Urinary bladder (tissue), 4 donors: ENCODE data around the gene STK17B. TPM values are rescaled to one million over a fixed set of nuclear protein-coding genes. Genes with fewer than 3 reads are reported as not detected.

Experiments
- DNase-seq: peaks from one replicate; pipeline ENCODE4 v3.0.0-alpha.2; 2015; ENCODE audit errors: extremely low spot score
- H3K27ac ChIP-seq: one replicate; pipeline ENCODE4 v1.5.1; 2013; ENCODE audit warnings: low read depth, mild to moderate bottlenecking, moderate library complexity
- H3K36me3 ChIP-seq: one replicate; pipeline ENCODE4 v1.6.1; 2013; ENCODE audit warnings: mild to moderate bottlenecking, moderate library complexity; ENCODE audit not compliant: insufficient read depth
- H3K4me1 ChIP-seq: one replicate; pipeline ENCODE4 v1.6.1; 2013; ENCODE audit warnings: mild to moderate bottlenecking, moderate library complexity; ENCODE audit not compliant: insufficient read depth
- H3K4me3 ChIP-seq: one replicate; pipeline ENCODE4 v1.5.1; 2013; ENCODE audit warnings: low read depth, low read length
- WGBS: extraction: QIAGEN DNeasy Blood & Tissue Kit; methylation state at CpG from one replicate; pipeline ENCODE4 v1.1.7; 2013; 5-methylcytosine and 5-hydroxymethylcytosine counted together
- polyA plus RNA-seq: library from polyadenylated mRNA; stranded (reverse); fragments of 200-250 nt; gene quantifications from one replicate; pipeline ENCODE4 v1.2.3, GENCODE V29; 2013
- total RNA-seq: library from RNA; depleted of rRNA; stranded (reverse); fragments of >200 nt; gene quantifications from one replicate; pipeline ENCODE4 v1.2.3, GENCODE V29; 2014
- donor health status: healthy with polysubstance abuse.
- donor health status: healthy.

The STK17B gene
- total and polyA plus RNA-seq, 2 donors, result 6.0 to 37.3 TPM

DNA sequence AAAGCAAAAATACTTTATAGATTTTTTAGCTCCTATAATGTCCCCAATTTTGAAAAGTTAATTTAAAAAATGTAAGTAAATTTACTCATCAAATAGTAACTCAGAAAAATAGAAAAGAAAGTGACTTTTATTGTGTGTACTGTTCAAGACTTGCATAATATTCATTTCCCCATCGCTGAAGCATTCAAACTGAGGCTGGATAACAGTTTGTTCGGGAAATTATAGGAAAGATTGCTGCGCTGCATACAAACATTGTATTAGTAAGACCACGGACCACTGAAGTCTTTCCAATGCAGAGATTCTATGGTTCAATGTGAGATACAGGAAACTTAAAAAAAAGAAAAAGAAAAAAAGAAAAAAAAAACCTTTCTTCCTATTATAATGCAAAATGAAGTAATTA, 10.4 kb downstream of the STK17B start:
- H3K4me3 ChIP-seq, result no peak overlapping the region
- WGBS, result 86% methylated on average over 4 of the region's 4 CpGs
- no peaks in the 10 kb centered on the region for H3K4me1 ChIP-seq
- no peak for DNase-seq
- no peak overlapping the region for H3K27ac ChIP-seq
- no peaks in the 10 kb centered on the region for H3K36me3 ChIP-seq

GRCh38 chr2:196160101-196160500, 11.3 kb downstream of the STK17B start:
- H3K4me1 ChIP-seq, result no peaks in the 10 kb centered on the region
- DNase-seq, result peak; percentile 53
- WGBS, result 62% methylated on average over 3 of the region's 3 CpGs
- no peak overlapping the region for H3K4me3 ChIP-seq
- no peaks in the 10 kb centered on the region for H3K36me3 ChIP-seq
- no peak overlapping the region for H3K27ac ChIP-seq

DNA sequence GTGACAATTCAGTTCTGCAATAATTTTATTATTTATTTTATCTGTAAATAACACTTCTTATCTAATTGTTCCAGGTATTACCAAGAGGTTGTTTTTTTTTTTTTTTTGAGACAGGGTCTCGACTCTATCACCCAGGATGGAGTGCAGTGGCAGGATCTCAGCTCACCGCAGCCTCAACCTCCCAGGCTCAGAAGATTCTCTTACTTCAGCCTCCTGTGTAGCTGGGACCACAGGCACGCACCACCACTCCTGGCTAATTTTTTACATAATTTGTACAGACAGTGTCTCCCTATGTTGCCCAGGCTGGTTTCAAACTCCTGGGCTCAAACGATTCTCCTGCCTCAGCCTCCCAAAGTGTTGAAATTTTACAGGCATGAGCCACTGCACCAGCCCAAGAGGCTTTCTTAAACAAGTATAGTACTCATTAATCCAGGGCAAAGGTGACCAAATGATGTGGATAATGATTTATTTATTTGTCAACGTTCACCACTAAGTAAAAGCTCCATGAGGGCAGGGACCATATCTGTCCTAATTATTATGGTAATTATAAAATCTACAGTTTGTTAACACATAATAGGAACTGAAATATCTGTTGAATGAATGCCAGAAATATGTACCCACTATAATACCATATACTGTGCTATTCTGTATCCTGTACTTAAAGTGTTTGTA, 12.0 kb downstream of the STK17B start:
- 87% methylated on average over 5 of the region's 5 CpGs for WGBS
- no peaks in the 10 kb centered on the region for H3K4me1 ChIP-seq
- H3K36me3 ChIP-seq, result no peaks in the 10 kb centered on the region
- no peak overlapping the region for H3K27ac ChIP-seq
- H3K4me3 ChIP-seq, result no peak overlapping the region
- no peak for DNase-seq

DNA sequence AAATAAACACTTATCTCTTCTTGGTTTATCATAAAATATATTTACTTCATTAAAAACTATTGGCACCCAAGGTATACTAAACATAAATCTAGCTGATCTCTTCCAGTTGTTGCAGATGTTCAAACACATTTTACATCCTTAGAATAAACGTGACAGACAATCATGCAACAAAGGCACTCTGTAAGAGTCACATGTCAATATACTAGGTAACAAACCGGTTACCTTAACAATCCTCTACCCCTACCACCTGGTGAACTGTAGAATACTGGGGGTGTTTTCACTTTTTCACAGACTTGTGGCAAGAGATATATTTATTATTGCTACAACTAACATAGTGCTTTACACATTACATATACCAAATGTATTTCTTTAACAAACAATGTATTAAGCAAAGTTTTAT, 15.8 kb downstream of the STK17B start:
- no peak overlapping the region for H3K27ac ChIP-seq
- no peak for DNase-seq
- no peaks in the 10 kb centered on the region for H3K4me1 ChIP-seq
- H3K36me3 ChIP-seq, result no peaks in the 10 kb centered on the region
- 34% methylated on average over 2 of the region's 2 CpGs for WGBS
- no peak overlapping the region for H3K4me3 ChIP-seq

GRCh38 chr2:196153480-196153879, 17.9 kb downstream of the STK17B start:
- Histone ChIP-seq H3K36me3 (no peaks in the 10 kb centered on the region), H3K4me1 (no peaks in the 10 kb centered on the region), H3K27ac (no peak overlapping the region), H3K4me3 (no peak overlapping the region)
- 91% methylated on average over 2 of the region's 2 CpGs for WGBS
- DNase-seq, result no peak

GRCh38 chr2:196149948-196150347, 21.4 kb downstream of the STK17B start:
- Histone ChIP-seq H3K27ac (no peak overlapping the region), H3K4me3 (no peak overlapping the region), H3K4me1 (no peaks in the 10 kb centered on the region), H3K36me3 (peaks cover 2% of the 10 kb centered on the region)
- no peak for DNase-seq
- WGBS, result 56% methylated on average over 3 of the region's 3 CpGs

DNA sequence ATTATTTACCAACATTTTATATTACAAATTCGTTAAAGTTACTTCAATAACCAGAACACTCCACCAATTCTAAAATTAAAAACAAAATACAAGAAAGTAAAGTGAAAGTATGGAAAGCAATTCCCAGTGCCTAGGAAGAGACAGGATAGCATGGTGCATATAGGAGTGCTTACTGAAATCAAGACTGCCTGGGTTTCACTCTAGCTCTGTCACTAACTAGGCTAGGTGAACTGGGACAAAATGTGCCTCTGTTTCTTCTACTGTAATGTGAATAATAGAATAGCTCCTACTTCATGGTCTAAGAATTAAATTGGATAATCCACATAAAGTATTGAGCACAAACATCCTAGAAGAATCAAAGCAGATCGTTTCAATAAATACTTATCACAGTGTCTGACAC, 22.6 kb downstream of the STK17B start:
- WGBS, result 79% methylated on average over 2 of the region's 2 CpGs
- H3K4me3 ChIP-seq, result no peak overlapping the region
- H3K4me1 ChIP-seq, result no peaks in the 10 kb centered on the region
- H3K36me3 ChIP-seq, result peaks cover 2% of the 10 kb centered on the region
- DNase-seq, result no peak
- no peak overlapping the region for H3K27ac ChIP-seq

- H3K4me3 ChIP-seq, result no peak overlapping the region
- no peak overlapping the region for H3K27ac ChIP-seq
- WGBS, result 75% methylated on average over 2 of the region's 2 CpGs
- H3K4me1 ChIP-seq, result no peaks in the 10 kb centered on the region
- peaks cover 4% of the 10 kb centered on the region for H3K36me3 ChIP-seq
- DNase-seq, result no peak
These were observed 26.1 kb downstream of the STK17B start for GRCh38 chr2:196145256-196145655.

DNA sequence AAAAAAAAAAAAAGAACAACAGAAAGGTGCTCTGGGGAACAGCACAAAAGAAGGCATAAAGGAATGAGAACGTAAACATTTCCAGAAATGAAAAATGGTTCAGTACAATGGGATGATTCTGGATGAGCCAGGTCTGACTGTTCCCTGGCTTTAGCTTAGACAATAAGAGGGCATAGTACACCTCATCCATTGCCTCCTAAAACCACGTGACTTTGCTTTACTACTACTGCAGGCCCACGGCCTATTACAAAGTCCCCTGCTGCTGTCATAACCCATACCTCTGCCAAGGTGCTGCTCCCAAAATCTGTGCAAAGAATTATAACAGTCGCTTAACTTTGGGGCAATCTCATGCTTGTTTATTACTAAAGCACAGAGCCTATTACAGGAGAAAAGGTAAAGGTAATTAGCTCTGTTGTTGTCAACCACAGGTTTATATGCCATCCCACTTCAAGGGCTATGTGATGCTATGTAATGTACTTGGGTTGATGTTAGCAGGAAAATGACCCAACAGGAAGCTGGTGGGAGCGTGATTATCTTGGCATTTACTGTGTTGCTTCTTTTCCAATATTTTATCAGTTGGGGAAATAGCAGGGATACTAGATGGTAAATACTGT, 26.8 kb downstream of the STK17B start:
- no peak overlapping the region for H3K4me3 ChIP-seq
- no peak for DNase-seq
- H3K4me1 ChIP-seq, result no peaks in the 10 kb centered on the region
- H3K27ac ChIP-seq, result no peak overlapping the region
- H3K36me3 ChIP-seq, result peaks cover 6% of the 10 kb centered on the region
- 93% methylated on average over 5 of the region's 5 CpGs for WGBS

- H3K4me3 ChIP-seq, result no peak overlapping the region
- peaks cover 6% of the 10 kb centered on the region for H3K36me3 ChIP-seq
- DNase-seq, result no peak
- H3K4me1 ChIP-seq, result no peaks in the 10 kb centered on the region
- WGBS, result 95% methylated on average over 4 of the region's 4 CpGs
- no peak overlapping the region for H3K27ac ChIP-seq
These were observed 27.6 kb downstream of the STK17B start for GRCh38 chr2:196143730-196144131.

- Histone ChIP-seq H3K4me1 (no peaks in the 10 kb centered on the region), H3K27ac (no peak overlapping the region), H3K36me3 (peaks cover 4% of the 10 kb centered on the region), H3K4me3 (no peak overlapping the region)
- DNase-seq, result no peak
- WGBS, result 61% methylated on average over 1 of the region's 1 CpG
These were observed 28.6 kb downstream of the STK17B start for GRCh38 chr2:196142825-196143224.

DNA sequence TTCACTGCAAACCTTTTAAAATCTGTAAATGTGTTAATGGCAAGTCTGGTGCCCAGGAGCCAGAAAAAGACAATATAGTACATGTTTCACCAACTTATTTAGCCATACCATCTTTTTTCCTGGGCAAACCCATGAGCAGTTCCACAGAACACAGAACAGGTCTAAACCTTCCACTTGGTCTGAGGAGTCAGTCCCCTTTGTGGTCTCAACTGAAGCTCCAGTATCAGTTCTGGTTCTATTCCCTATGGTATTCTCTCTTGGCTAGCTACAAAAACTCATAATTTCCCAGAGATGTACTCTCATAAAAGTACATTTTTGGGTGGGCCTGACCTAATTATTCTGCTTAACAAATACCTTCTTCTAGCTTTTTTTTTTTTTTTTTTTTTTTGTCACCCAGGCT, 31.2 kb downstream of the STK17B start:
- no peak overlapping the region for H3K4me3 ChIP-seq
- DNase-seq, result no peak
- no peaks in the 10 kb centered on the region for H3K4me1 ChIP-seq
- no peak overlapping the region for H3K27ac ChIP-seq
- peaks cover 4% of the 10 kb centered on the region for H3K36me3 ChIP-seq

- WGBS, result 95% methylated on average over 2 of the region's 2 CpGs
- no peak for DNase-seq
- no peaks in the 10 kb centered on the region for H3K4me1 ChIP-seq
- no peak overlapping the region for H3K27ac ChIP-seq
- H3K4me3 ChIP-seq, result no peak overlapping the region
- peaks cover 4% of the 10 kb centered on the region for H3K36me3 ChIP-seq
These were observed 34.1 kb downstream of the STK17B start for GRCh38 chr2:196137271-196137670.

DNA sequence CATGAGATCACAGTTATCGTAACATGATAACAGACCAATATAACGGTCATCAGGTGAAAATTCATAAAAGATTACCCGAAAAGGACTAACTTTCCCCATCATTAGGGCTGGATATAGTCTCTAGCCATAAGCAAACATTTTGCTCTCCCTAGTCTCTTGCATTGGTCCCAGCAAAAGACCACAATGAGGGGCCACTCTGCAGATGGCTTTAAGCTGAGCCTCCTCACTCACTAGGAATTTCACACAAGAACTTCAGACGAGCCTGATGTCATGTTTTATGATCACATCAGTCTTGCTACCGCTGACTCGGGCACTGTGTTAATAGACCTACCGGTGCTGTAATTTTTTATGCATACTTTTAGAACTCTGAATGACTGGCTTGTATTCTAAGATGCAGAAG, 35.2 kb downstream of the STK17B start:
- H3K36me3 ChIP-seq, result peaks cover 4% of the 10 kb centered on the region
- 88% methylated on average over 7 of the region's 7 CpGs for WGBS
- no peaks in the 10 kb centered on the region for H3K4me1 ChIP-seq
- DNase-seq, result no peak
- H3K27ac ChIP-seq, result no peak overlapping the region
- no peak overlapping the region for H3K4me3 ChIP-seq
